Stimulated activated CD4-positive, alpha-beta T cell treated with anti-CD3 and anti-CD28 coated beads, Interleukin-4, amount 100 ng/mL, for 4 hours (primary cell): Measurements from ENCODE around the gene CCDC15.
"Not testable (repeated sequence)": the region's sequence is repeated elsewhere in the genome, so short reads cannot be mapped to it uniquely, and the experiment has no call there.

Experiments
- DNase-seq, 2 experiments: peaks; one replicate each; pipeline ENCODE4 v3.0.0-alpha.2; 2020

Gene CCDC15

DNA sequence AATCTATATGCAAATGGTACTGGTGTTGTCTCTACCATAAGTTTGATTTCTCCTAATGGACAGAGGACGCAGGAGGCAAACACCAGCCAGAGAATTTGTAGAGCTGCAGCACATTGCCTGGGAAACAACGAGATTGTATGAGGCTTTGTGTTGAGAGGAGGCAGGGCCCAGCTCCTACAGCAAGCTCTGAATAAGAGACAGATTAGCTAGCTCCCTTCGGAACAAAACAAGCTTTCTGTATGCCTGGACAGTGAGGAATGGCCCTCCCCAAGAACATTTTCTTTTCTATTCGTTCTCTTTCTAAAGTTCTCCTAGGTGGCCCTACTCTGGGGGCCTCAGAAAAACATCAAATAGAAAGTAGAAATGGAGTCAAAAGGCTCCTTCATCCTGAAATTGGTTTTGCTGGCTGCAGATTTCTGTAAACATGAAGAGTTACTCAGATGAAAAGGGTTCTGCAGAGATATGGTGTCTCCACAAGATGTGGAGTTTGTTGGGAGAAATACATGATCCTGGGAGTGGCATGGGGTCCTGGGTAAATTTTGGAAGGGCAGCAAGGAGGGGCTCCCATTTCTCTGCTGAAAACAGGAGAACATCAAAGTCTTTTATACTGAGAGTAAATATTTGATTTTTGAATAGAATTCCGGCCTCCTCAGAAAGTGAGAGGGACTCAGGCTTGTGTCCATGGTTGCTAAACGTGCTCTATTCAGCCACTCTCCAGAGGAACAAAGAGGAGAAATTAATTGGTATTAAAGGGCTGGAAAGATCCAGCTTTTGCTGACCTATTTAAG, 11.3 kb upstream of the CCDC15 start:
- DNase-seq = no peak

- DNase-seq = no peak
Observed at GRCh38 chr11:124943254-124943616, 10.8 kb upstream of the CCDC15 start.

GRCh38 chr11:124943741-124944140, 10.3 kb upstream of the CCDC15 start:
- no peak for DNase-seq

GRCh38 chr11:124944565-124944964, 9.4 kb upstream of the CCDC15 start:
- DNase-seq = no peak

DNA sequence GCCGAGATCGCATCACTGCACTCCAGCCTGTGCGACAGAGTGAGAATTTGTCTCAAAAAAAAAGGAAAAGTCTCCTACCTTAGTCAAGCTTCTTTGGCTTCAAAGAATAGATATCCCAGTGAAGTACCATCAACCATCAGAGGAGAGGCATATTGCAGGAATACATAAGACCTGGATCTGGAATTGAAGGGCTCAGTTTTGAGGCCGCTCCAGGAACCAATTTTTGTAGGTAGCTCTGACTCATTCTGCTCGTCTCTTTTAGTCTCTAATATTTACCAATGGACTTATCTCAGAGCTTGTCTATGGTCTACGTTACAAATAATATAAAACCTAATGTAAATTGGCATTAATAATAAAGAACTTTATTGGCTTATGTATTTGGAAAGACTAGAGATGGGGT, 8.2 kb upstream of the CCDC15 start:
- DNase-seq = no peak

GRCh38 chr11:124946735-124947141, 7.3 kb upstream of the CCDC15 start:
- DNase-seq = no peak

DNA sequence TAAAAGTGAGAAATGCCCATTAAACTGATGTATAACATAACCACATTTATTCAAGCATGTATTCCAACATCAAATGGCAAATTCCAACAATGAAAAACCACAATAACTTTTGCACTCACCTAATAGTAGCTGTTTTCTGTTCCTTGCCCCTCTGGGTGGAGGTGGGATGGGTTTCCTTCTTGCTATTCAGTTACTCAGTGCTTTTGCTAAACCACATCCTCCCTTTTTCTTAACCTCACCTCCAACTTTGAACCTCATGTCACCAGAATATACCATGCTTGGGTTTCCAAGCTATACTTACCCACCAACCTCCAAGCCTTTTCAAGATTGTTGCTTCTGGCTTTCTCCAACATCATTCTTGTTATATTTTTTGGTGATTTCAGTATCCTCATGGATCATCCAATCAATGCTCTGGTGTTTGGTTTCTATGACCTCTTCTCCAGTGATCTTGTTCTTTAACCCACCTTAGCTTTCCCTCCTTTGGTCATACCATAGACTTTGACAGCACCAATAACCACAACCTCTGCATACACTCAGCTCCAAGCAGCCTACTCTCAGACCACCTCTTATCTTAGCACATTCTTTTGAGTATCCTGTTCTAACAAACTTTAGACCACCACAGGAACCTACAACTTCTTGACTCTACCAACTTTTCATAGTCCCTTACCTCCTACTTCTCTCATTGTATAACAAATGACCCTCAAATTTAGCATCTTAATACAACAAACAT, 3.2 kb upstream of the CCDC15 start:
- DNase-seq = no peak

- no peak for DNase-seq
Observed at GRCh38 chr11:124951341-124951740, 2.7 kb upstream of the CCDC15 start.

DNA sequence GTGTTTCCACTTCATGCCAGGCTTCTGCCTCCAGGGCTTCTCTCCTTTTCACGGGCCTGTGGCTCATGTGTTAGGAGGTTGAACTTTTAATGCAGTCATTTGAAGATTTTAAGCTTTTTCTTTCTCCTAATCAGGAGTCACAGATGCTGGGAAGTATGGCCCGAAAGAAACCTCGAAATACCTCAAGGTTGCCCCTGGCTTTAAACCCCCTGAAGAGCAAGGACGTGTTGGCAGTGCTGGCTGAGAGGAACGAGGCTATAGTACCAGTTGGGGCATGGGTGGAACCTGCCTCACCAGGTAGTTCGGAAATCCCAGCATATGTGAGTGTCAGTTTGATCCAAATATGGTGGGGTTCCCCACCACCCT, 571 bp downstream of the CCDC15 start:
- DNase-seq = no peak

DNA sequence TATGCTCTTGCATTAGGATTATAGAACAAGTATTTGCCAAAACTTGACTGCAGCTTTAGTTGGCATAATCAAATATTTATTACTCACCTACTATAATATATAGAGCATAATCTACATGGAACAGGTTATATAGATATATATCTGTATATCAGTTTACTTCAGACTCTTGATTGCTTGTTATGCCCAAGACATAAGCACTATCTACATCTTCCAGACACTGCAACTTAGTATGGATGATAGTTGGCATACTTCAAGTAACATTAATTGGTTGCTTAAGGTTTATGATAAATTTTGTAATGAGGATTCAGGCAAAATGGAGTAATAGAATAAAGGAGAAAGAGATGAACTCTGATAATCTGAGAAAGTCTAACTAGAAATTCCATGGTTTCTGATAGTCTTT, 1.0 kb downstream of the CCDC15 start:
- no peak for DNase-seq

- no peak for DNase-seq
Observed at GRCh38 chr11:124961972-124962609, 8.1 kb downstream of the CCDC15 start.

DNA sequence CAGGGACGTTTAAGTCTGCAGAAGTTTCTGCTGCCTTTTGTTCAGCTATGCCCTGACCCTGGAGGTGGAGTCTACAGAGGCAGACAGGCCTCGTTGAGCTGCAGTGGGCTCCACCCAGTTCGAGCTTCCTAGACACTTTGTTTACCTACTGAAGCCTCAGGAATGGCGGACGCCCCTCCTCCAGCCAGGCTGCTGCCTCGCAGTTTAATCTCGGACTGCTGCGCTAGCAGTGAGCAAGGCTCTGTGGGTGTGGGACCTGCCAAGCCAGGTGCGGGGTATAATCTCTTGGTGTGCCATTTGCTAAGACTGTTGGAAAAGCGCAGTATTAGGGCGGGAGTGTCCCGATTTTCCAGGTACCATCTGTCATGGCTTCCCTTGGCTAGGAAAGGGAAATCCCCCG, 14.2 kb downstream of the CCDC15 start:
- not testable (repeated sequence) for DNase-seq

DNA sequence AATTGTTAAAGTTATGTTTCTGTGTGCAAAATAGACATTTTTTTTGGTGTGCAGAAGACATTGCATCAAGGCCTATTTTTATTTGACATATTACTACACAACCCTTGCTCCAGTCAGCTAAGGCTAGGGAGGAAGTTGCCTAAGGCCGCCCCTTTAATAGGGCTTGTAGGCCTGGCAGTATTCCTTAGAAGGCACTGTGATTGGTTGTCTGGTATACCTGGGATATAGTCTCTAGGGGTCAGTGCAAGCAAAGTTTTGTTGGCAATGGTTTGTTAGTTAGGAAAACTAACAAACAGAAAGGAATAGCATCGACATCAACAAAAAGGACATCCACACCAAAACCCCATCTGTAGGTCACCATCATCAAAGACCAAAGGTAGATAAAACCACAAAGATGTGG, 16.9 kb downstream of the CCDC15 start:
- DNase-seq = no peak

GRCh38 chr11:124971810-124972209, 17.8 kb downstream of the CCDC15 start:
- DNase-seq = no peak

GRCh38 chr11:124976531-124976930, 22.5 kb downstream of the CCDC15 start:
- no peak for DNase-seq

GRCh38 chr11:124977006-124977405, 23.0 kb downstream of the CCDC15 start:
- DNase-seq = no peak

- DNase-seq = no peak
Observed at GRCh38 chr11:124978316-124978715, 24.3 kb downstream of the CCDC15 start.

DNA sequence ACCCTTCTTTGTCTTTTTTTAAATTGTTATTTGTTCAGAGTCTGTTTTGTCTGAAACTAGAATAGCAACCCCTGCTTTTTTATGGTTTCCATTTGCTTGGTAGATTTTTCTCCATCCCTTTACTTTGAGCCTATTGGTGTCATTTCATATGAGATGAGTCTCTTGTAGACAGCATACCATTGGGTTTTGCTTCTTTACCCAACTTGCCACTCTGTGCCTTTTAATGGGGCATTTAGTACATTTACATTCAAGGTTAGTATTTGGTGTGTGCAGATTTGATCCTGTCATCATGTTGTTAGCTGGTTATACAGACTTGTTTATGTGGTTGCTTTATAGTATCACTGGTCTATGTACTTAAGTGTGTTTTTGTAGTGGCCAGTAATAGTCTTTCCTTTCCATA, 28.0 kb downstream of the CCDC15 start:
- no peak for DNase-seq

DNA sequence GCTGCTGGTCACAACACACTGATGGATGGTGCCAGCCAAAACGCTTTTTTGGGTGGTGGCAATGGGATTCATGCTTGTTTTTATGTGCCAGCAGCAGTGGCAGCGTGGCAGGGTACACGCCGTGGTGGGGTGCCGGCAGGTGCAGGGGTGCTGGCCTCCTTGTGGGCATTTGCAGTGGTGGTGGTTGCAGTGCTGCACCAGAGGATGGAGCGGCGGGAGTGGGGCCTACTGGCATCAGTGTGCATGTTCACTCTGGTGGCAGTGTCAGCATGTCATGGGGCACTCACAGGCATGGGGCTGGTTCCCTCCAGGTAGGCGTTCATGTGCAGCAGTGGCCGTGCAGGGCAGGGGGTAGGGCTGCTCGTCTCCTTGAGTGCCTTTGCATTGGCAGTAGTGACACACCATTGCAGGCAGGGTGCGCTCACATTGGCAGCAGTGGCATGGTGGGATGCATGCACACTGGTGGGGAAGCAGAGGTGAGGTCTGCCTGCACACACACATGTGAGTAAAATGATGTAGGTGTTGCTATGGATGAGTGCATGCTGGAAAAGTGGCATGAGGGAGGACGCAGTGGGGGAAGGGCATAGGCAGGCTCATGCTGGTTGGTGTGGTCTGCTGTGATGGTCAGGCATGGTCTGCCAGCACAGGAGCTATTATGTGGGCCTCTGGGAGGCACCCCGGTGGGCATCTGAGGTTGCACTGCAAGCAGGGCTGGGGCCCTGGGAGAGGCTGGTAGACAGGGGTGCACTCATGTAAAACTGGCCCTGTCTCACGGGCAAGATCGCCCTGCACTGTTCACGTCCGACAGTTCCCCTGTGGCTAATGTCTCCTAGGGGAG, 29.9 kb downstream of the CCDC15 start:
- DNase-seq = no peak

GRCh38 chr11:124984512-124984854, 30.5 kb downstream of the CCDC15 start:
- DNase-seq = no peak

GRCh38 chr11:124987096-124987495, 33.1 kb downstream of the CCDC15 start:
- no peak for DNase-seq

DNA sequence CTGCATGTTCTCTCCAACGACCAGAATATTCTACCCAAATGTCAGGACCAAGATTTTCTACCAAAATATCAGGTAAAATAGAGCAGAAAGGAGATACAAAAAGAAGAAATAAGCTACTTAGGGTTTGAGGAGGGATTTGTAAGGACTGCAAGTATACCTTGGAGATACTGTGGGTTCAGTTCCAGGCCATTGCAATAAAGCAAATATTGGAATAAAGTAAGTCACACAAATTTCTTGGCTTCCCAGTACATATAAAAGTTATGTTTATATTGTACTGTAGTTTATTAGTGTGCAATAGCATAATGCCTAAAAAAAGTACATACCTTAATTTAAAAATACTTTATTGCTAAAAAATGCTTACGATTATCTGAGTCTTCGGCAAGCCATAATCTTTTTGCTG, 34.1 kb downstream of the CCDC15 start:
- no peak for DNase-seq

GRCh38 chr11:125001079-125001778, 47.2 kb downstream of the CCDC15 start:
- DNase-seq = no peak
